HG03342 (cell line): ENCODE results near the gene CERS2.

Experiments used
- ATAC-seq: cut with Tn5 transposase; IDR thresholded peaks from one replicate; pipeline ENCODE4 v1.9.1; 2021; ENCODE audit warnings: mild to moderate bottlenecking, moderate library complexity; ENCODE audit not compliant: unreplicated experiment

The CERS2 gene

DNA sequence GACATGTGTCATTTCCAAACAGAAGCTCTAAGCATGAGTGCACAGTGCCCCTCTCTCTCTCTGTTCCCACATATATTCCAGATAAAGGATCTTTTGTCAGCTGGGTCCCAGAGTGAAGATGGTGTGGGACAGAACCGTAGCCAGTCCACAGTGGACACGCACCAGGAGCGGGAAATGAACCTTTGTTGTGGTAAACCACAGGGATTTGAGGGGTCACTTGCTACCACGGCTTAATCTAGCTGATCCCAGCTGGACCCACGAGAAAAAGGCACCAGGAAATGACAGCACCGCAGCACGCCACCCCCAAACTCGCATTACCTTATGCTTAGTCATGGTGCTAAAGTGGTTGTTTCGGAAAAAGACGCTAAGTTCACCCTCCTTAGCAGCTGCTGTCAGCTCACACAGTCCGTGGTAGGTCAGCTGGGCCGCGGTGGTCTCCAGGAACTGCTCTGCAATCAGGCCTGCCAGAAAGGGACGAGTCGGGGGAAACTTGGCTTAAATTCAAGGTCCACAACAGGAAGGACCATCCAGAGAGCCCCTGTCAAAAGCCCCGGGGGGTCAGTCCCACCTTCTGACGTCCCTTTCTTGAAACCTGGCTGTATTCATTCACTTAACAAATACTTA, 24.5 kb upstream of the CERS2 start:
- no peak for ATAC-seq

DNA sequence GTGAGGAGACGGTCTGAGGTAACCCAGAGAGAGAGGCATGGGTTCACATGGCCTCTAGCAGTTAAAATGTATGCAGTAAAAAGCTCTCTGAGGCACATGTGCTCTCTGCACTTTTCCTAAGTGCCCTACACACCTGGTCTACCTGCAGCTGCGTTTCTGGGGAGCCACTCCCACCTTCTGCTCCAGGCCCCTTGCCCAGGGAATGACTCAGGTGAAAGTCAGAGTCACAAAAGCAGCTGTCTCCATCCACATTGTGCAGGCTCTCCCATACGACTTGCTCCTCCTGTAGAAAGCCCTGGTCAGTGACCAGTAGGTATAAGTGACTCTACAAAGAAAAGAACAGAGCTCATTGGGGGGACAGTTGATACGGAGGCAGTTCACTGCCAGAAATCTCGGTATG, 23.3 kb upstream of the CERS2 start:
- no peak for ATAC-seq

DNA sequence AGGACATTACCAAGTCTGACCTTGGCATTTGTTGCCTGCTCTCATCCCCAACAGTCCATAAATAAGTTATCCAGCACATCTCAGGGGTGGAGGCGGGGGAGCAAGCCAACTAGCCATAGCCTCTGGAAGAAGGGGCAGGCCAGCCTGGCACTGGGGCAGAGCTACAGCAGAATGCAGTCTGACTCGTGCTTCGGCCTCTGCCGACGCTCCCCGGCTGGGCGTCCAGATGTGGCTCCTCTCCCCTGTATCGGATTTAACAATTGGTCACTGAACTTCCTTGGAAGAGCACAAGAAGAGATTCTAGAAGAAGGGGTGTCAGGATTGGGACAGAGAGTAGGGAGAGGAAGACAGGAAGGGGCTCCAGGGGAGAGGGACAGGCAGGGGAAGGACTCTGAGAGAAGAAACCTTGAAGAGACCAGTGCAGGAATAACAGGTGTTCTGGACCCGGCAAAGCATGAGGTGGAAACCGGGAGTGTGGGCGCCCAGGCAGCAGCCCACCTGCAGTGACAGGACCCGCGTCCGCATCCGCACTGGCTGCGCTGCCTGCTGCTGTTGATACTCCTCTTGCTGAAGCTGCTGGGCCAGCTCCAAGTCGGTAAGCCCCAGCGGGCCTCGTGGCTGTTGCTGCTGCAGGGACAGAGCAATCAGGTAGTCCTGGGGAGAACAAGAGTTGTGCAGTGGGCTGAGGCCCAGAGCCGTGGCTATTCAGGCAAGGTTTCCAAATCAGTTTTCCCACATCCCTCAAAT, 22.7 kb upstream of the CERS2 start:
- ATAC-seq = no peak

DNA sequence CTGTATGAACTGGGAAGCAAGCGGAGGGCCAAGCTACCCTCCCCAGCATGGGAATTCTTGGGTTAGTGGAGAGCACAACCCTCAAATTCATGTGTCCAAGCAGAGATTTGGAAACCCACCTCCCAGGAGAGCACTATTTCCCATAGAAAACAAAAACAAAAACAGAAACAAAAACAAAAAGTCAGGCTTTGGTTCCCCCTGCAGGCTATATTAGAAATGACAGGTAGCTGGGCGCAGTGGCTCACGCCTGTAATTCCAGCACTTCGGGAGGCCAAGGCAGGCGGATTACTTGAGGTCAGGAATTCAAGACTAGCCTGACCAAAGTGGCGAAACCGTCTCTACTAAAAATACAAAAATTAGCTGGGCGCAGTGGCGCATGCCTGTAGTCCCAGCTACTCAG, 21.3 kb upstream of the CERS2 start:
- no peak for ATAC-seq

DNA sequence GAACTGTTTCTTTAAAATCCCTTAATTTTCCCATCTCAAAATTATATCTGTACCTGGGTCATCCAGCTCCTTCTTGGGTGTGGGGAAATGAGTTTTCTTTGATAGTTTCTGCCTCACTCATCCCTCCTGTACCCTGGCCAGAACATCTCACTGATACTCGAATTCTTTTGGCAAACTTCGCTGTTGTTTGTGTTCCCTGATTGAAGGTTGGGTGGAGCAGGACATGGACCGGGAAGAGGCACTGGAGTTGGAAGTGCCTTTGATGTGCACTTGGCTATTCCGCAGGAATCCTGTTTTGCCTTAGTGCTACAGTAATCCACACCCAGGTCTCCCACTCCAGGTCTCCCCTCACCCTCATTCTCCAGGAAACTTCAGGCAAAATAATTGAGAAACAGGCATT, 20.8 kb upstream of the CERS2 start:
- no peak for ATAC-seq

DNA sequence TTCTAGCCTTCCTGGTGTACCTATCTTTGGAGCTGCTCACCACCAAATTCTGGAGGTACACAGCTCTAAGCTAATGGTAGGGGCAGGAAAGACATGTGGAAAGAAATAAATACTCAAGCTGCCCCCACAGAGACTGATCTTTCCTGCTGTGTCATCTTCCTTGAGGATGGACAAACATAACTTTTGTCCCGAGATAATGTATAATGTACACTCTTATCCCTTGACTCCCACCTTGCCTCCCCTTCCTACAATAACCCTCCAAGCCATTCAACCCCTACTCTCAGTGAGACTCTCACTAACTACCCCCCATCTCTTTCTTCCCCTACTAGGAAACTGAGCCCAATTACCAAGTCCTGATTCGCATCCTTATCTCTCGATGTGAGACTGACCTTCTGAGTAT, 19.6 kb upstream of the CERS2 start:
- no peak for ATAC-seq

DNA sequence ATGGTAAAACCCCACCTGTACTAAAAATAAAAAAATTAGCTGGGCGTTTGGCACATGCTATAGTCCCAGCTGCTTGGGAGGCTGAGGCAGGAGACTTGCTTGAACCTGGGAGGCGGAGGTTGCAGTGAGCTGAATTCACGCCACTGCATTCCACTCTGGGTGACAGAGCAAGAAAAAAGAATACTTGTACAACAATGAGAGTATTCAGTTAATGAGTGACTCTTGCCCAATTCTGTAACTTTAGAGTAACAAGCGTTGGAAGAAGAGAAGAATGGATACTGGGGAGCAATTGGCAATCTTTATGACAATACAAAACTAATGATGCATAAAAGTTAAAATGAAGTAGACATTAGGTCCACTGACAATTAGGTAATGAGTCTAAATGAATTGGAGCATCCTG, 18.0 kb upstream of the CERS2 start:
- no peak for ATAC-seq

DNA sequence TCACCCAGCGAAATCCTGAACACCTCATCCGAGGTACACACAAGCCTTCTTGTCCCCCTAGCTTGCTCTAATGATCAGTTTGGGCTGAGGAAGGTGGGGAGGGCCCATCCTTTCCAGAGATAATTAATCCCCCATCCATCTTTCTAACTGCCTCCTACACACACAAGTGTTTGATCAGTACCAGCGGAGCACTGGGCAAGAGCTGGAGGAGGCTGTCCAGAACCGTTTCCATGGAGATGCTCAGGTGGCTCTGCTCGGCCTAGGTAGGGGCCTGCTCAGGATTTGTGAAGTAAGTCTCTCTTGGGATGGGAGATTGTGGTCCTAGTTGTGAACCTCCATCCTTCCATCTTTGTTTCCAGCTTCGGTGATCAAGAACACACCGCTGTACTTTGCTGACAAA, 13.3 kb upstream of the CERS2 start:
- ATAC-seq = no peak

DNA sequence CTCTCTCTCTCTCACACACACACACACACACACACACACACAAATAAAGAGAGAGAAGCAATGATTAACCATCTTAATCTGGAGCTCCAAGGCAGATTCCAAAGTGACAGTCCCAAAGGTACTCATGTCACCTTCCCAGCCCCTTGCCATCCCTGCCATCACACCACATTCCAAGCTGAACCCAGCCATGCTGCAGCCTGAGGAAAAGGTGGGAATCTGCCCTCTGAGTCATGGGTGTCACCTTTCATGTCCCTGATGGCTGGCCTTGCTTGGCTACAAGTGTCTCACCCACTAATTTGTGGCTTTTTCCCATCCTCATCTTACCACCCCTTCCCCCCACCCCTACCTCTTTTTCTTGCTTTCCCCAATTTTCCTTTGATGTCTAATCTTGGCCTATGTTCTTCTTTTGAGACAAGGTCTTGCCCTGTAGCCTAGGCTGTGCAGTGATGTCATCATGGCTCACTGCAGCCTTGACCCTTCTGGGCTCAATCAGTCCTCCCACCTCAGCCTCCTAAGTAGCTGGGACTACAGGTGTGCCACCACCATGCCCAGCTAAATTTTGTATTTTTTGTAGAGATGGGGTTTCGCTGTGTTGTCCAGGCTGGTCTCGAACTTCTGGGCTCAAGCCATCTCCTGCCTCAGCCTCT, 10.7 kb upstream of the CERS2 start:
- ATAC-seq = no peak

DNA sequence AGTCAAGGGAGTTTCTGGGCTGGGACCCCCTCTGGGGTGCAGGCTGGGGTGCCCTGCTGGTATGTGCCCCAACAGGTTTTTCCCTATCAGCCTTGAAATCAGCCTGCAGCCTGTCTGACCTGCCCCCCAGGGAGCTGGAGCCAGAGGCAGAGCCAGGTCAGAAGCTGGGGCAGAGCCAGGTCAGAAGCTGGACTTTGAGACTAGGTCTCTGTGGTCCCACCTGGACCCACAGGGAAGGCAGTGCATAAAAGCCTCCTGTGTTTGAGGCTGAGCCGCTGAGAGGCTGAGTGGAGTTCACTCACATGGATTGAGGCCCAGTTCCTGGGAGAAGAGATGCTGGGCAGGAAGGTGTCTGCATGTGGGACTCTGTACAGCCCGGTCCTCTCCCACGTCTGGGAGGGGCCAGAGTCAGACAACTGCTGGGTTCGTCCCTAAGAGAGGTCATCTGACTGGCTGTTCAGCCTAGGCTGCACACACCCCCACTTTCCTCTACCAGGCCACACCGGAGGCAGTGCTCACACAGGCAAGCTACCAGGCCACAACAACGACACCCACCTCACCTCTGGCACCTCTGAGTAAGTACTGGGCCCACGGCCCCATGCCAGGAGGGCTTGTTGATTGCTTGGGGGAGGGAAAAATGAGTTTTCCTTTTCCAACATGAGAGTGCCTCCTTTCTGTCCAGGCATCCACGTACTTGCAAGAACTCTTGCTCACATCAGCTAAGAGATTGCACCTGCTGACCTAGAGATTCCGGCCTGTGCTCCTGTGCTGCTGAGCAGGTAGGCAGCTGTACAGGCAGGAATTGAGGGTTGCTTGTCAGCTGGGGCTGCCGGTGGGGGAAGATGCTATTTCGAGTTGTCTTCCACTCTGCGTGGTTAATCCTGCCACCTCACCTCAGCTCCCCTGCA, 7.4 kb upstream of the CERS2 start, which contains the start of gene ANXA9:
ANXA9 (plus strand) TSS at position 488 of the 908 bp plus-strand sequence. CDS start 814 bp downstream, outside the sequence.
- no peak for ATAC-seq

DNA sequence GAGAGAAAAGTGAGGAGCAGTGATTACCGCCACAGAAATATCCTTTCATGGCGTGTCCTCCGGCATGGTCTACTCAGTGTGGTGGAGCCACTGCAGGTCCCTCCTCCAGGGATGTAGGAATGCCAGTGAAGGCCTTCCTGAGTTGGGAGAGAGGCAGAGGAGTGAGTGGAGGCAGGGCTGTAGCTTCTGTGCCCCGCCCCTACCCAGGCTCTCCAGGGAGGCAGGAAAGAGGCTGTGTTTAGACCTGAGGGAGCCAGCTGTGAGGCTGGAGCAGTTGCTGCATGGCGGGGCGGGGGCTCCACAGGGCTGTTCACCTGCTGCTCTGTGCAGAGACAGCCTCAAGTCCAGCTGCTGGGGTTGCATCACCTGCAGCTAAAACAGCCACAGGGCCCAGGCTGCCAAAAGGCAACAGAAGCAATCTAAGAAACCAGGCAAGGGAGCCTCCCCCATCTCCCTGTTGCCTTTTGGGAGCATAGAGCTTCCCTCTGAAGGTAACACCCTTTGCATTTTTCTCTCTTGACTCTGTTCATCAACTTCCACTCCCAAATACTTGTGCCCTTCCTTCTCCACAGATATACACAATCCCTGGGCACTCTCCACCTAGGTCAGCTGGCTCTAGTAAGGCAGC, 6.7 kb upstream of the CERS2 start:
- no peak for ATAC-seq

DNA sequence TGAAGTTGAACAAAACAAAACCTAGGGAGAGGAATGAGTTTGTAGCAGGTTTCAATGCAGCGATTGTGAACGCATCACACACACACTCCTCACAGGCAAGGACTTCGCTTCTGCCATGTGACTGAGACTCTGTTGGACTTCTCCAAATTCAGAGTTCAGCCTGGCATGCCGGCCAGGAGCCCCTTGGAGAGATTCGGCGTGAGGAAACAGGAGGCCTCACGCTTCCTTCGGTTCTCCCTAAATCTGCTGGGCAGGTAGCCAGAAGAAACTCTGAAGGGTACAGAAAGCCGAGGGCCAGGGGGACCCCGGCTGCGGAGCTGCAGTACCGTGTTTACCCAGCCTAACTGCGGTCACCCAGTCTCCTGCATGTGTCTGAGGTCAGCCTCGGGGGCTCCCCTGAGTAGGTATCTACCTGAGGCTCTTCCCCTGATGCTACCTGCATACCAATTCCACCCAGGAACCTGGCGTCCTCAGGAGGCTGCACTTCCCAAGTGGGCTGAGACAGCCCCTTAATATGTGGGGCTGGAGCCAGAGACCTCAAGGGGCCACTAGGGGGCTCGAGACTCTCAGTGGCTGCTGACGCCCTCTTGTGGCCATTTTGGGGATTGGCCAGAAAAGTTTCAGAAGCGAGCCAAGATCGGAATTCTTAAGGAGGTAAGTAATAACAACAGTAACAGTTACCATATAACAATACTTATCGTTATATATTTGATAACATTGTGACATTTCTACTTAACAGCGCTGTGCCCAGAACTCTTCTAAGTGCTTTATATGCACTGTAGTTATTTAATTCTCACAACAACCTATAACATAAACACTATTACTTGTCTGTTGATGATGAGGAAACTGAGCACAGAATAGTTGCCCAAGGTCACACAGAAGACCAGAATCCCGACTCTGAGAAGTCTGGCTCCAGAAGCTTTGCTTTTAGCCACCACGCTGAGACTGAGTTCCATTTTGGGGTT, 4.7 kb upstream of the CERS2 start:
- peak; percentile 57 for ATAC-seq

DNA sequence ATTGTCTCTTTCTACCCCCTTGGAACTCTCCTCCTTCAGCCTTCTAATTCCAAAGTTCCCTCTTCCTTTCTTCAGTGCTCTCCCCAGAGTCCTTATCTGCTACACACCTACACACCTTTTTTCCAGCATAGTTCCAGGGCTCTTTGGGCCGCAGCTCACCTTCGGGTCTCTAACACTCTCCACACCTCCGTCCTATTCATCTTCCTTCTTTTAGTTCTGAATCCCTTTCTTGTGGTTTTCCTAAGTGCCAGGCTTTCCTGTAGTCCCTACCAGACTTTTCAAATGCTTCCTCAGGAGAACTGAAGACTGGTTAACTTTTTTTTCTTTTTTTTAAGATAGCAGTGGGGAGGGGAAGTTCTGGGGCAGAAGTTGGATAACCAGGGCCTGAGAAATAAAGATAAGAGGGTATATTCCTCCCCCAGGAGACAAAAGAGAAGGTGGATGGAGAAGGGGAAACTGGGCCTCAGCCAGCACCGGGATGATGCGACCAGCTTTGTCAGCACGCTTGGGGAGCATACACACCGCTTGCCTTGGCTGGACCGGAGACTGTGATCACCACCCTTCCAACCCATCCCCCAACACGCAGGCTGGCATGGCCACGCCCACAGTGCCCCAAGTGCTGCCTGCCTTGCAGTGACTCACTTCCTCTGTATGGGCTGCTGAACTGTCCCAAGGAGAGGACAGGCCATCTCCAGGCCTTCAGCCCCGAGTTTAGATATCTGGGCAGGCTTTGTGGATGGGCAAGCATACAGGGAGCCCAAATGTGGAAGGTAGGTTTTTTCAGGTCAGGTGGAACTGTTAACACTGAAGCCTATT, 2.5 kb upstream of the CERS2 start:
- ATAC-seq = no peak

DNA sequence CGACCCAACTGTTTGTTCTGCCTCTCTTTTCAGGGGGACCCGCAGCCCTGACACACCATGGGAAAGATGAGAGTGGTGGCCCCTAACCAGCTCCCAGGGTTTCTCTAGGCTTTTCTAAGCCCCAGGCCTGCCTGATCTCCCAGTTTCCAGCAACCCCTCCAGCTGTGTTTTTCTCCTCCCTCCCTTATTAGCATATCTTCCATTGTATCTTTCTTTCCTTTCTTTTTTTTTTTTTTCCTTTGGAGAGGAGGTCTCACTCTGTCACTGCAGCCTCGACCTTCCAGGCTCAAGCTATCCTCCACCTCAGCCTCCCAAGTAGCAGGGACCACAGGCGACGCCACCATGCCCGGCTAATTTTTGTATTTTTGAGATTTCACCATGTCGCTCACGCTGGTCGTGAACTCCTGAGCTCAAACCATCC, 1.8 kb upstream of the CERS2 start:
- no peak for ATAC-seq

DNA sequence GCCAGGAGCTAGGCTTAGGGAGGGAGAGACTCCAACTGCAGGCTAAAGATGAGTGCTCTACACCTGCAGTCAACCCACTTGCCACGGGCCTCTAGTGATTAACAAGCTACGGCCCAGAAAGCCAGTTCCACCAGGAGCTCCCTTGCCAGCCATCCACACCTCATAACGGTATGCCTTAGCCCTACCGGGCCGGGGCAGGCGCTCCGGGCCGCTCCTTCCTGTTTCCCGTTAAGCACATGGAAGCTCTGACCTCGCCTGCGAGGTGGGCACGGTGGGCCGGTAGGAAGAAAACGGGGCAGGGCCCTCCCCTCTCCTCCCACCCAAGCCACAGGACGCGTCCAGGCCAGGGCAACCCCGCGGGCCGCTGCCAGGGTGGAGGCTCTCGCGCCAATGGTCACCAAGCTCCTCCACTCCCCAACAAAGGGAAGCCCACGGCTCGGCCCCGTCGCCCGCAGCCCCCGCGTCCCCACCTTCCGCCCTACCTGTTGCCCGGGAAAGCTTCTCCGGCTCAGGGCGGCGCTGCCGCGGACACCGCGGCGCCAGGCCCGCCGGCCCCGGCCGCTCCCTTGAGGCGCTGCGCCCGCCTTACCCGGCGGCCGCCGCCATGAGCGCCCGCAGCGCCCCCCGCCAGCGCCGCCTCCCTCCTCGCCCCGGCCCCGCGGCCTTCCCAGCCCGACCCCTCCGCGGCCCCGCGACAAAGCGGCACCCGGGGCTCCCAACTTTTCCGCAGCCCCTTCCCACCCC, 627 bp downstream of the CERS2 start:
- ATAC-seq = peak; percentile 40

DNA sequence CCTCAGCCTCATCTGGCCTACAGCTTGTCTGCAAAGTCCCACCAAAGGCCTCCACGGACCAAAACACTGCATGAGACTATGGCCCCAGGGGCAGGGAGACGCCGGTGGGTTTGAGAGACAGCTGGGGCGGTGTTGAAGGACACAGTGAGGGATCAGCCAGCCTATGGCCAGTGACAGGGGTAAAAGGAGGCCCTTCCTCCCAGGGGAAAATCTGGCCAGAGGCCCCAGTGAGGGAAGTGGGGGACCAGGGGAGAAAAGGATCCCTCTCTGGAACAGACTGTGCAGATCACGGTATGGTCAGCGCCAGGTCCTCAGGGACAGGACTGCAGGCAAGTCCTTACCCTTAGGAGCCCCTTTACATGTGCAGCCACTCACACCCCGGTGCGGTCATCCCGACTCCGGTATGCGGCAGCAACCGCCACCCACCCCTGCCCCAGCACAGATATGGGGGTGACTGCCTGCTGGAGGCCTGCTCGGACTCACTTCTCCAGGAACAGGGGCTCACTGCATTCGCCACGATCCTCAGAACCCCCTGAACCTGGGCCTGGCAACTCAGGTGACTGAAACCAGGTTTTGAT, 1.3 kb downstream of the CERS2 start:
- ATAC-seq = no peak

DNA sequence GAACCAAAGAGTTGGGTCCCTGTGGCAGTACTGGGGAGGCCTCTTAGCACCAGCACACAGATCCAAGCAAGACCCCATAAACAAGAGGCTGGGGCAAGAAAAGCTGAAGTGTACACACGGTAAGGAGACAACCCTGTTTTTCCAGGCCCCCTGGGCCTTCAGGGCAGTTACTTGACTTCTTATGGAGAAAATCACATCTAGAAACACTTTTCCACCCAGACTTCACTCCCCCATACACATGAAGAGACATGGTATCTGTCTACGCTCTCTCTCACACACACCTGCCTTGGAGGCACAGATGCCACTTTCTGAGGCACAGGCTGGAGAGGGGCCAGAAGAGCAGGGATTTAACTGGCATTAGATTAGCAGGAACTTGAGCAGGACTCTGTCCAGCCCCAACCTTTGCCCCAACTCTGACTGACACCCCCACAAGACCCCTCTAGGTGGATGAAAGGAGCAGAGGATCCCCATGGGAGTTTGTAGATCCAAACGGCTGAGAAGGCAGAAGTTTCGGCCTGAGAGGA, 2.2 kb downstream of the CERS2 start:
- no peak for ATAC-seq
